Measurements from ENCODE around the gene MTARC1. TPM values are rescaled to one million over a fixed set of nuclear protein-coding genes. Genes with fewer than 3 reads are reported as not detected.

The MTARC1 gene
- total and polyA plus RNA-seq, 7 donors, result 5.3 to 31.4 (median 11.2) TPM

DNA sequence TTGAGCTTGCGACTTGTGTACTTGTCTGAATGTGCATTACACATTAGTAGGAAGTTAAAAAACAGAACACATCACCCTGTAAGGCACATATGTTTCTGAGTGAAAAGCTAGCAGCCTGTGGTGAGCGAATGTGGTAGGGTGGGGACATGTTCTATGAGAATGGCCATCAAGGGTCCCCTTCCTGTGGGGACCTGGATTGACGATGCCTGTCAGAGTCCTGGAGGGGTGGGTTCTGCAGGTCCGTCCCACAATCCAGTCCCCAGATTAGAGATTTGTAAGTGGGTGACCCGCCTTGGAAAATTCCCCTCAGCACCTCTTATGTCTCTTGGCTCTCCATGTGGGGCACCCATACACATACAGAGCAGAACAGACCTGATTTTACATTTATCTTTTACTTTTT, 40.0 kb downstream of the MTARC1 start:
- H3K4me3 ChIP-seq, result no peak overlapping the region
- no peak for DNase-seq
- peak overlapping the region in 1 of 4 donors; percentile 38 for H3K27ac ChIP-seq
- H3K27me3 ChIP-seq, result no peaks in the 10 kb centered on the region
- no peaks in the 10 kb centered on the region for H3K36me3 ChIP-seq
- no peaks in the 10 kb centered on the region for H3K9me3 ChIP-seq
- WGBS, 2 donors, result 94 to 96% methylated on average over 5 of the region's 5 CpGs
- TF ChIP-seq POLR2AphosphoS5 (IDR thresholded peaks at IDR 0.05) (no peak), EP300 (IDR thresholded peaks at IDR 0.05) (no peak), POLR2A (IDR thresholded peaks at IDR 0.05) (no peak)
- TF ChIP-seq, protein P1, sequence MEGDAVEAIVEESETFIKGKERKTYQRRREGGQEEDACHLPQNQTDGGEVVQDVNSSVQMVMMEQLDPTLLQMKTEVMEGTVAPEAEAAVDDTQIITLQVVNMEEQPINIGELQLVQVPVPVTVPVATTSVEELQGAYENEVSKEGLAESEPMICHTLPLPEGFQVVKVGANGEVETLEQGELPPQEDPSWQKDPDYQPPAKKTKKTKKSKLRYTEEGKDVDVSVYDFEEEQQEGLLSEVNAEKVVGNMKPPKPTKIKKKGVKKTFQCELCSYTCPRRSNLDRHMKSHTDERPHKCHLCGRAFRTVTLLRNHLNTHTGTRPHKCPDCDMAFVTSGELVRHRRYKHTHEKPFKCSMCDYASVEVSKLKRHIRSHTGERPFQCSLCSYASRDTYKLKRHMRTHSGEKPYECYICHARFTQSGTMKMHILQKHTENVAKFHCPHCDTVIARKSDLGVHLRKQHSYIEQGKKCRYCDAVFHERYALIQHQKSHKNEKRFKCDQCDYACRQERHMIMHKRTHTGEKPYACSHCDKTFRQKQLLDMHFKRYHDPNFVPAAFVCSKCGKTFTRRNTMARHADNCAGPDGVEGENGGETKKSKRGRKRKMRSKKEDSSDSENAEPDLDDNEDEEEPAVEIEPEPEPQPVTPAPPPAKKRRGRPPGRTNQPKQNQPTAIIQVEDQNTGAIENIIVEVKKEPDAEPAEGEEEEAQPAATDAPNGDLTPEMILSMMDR (IDR thresholded peaks at IDR 0.05), result no peak
- H3K4me1 ChIP-seq, result peaks cover 0 to 59% (median 40%) of the 10 kb centered on the region in 4 donors
- intact Hi-C loops (cut with DNase I), result no loop called here

DNA sequence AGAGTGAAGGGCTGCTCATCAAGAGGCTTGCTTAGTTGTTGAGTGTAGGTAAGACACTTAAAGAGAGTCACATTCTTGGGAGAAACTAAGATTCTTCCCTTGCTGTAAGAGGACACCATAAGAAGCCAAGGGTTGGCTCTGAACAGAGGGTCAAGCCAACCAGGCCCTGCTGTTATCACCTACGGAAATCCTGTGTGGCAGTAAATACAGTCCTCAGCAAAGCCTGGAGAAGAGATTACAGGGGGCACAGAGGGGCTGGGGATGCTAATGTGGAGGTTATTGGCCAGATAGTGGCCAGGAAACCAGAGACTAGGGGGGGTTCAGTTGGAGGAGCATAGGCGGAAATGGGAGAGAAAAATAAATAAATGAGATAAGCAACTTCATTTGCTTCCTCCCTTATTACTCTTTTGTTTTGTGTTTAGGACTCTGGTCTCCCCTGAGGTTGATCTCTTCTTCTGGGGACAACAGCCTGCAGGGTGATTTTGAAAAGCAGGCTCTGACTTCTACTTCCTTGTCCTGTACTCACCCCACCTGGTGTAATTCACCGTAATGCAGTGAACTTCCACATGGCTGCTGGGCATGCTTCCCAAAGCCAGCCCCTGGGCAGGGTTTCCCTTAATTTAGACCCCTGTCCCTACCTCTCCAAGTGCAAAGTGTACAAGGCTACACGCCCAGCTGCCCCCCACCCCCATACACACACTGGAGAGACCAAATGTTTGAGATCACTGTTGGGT, 40.9 kb downstream of the MTARC1 start:
- no peak for DNase-seq
- Histone ChIP-seq H3K27ac (peak overlapping the region in 2 of 4 donors; percentile 49 to 58), H3K36me3 (no peaks in the 10 kb centered on the region), H3K4me1 (peaks cover 0 to 63% (median 43%) of the 10 kb centered on the region in 4 donors), H3K27me3 (no peaks in the 10 kb centered on the region), H3K9me3 (no peaks in the 10 kb centered on the region), H3K4me3 (no peak overlapping the region)
- no peak for TF ChIP-seq POLR2AphosphoS5 (IDR thresholded peaks at IDR 0.05)
- TF ChIP-seq, protein P1 (IDR thresholded peaks at IDR 0.05), result no peak
- no peak for TF ChIP-seq POLR2A (IDR thresholded peaks at IDR 0.05)
- no peak for TF ChIP-seq EP300 (IDR thresholded peaks at IDR 0.05)
- 47 to 69% methylated on average over 4 of the region's 4 CpGs for whole genome bisulfite sequencing, 2 donors
- intact Hi-C loops (cut with DNase I), result no loop called here

DNA sequence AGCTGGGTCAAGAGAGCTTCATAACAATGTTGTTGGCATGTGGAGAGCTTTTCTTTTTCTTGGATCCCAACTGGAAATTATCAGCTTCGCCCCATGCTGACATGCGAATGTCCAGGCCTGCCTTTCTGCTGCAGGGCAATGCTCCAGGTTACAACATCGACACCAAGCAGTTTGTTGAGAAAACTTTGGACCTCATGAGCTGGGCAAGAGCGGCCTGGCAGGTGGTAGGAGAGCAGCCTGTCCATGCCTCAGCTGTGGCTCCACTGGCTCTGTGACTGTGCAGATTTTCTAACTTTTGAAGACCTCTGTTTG, 41.4 kb downstream of the MTARC1 start:
- Histone ChIP-seq H3K9me3 (no peaks in the 10 kb centered on the region), H3K36me3 (no peaks in the 10 kb centered on the region), H3K27ac (peak overlapping the region in 2 of 4 donors; percentile 49 to 58), H3K4me1 (peaks cover 0 to 67% (median 48%) of the 10 kb centered on the region in 4 donors), H3K27me3 (no peaks in the 10 kb centered on the region), H3K4me3 (no peak overlapping the region)
- intact Hi-C loops (cut with DNase I), result no loop called here
- no peak for TF ChIP-seq POLR2A (IDR thresholded peaks at IDR 0.05)
- peak in 2 of 4 donors; percentile 7 to 47 for TF ChIP-seq POLR2AphosphoS5 (IDR thresholded peaks at IDR 0.05)
- TF ChIP-seq, protein P1 (IDR thresholded peaks at IDR 0.05), result no peak
- no peak for TF ChIP-seq EP300 (IDR thresholded peaks at IDR 0.05)
- WGBS, 2 donors, result 85 to 88% methylated on average over 4 of the region's 4 CpGs
- DNase-seq, result no peak

DNA sequence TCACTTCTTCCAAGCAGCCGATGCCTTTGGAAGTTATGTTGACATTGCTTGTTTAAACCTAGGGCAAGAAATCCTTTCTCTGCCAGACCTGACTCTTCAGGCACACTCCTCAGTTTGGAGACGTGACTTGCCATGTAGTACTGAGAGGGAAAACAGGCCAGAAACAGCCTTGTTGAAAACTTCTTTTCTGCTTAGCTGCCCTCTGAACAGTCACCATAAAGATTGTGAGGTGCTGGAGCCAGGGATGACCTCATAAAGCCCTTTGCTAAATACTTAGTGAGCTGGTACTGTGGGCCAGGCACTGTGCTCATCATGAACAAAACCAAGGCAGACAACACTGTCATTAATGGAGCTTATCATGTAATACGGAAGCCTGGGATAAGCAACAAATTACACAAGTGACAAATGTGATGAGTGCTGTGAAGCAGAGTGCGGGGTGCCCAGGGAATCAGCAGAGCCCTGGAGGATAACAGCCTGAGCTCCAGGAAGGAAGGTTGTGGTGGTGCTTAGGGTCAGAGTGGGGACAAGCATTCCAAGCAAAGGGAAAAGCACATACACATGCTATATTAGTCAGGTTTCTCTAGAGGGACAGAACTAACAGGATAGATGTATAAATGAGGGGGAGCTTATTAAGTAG, 42.4 kb downstream of the MTARC1 start:
- H3K27ac ChIP-seq, result peak overlapping the region in 3 of 4 donors; percentile 17 to 58 (median 49)
- TF ChIP-seq EP300 (IDR thresholded peaks at IDR 0.05) (no peak), POLR2AphosphoS5 (IDR thresholded peaks at IDR 0.05) (no peak), POLR2A (IDR thresholded peaks at IDR 0.05) (no peak)
- TF ChIP-seq, protein P1 (IDR thresholded peaks at IDR 0.05), result no peak
- no peak for DNase-seq
- H3K27me3 ChIP-seq, result no peaks in the 10 kb centered on the region
- WGBS, 2 donors, result 87 to 92% methylated on average over 4 of the region's 4 CpGs
- H3K9me3 ChIP-seq, result no peaks in the 10 kb centered on the region
- intact Hi-C loops (cut with DNase I), result no loop called here
- H3K4me3 ChIP-seq, result no peak overlapping the region
- peaks cover 0 to 67% (median 48%) of the 10 kb centered on the region in 4 donors for H3K4me1 ChIP-seq
- no peaks in the 10 kb centered on the region for H3K36me3 ChIP-seq
